ENCODE data around the gene PIGU. TPM values are rescaled to one million over a fixed set of nuclear protein-coding genes. Genes with fewer than 3 reads are reported as not detected.

PIGU gene
- total RNA-seq, 4 donors from 2014 or later = 12.8 to 14.1 (median 13.7) TPM

GRCh38 chr20:34647737-34648136 lies 29.2 kb downstream of the PIGU start:
- Histone ChIP-seq H3K4me3 (no peak overlapping the region), H3K9me3 (no peaks in the 10 kb centered on the region), H3K27me3 (no peaks in the 10 kb centered on the region), H3K4me1 (no peaks in the 10 kb centered on the region), H3K36me3 (no peaks in the 10 kb centered on the region), H3K27ac (no peak overlapping the region)
- DNase-seq (no peak), ATAC-seq (no peak)
- in situ Hi-C loops (cut with MboI; ENCODE audit: low sequenced_read_pairs in 4 of 4) (no loop called here), intact Hi-C loops (cut with DNase I; ENCODE audit: low total_unique reads) (no loop called here)
- no peak for TF ChIP-seq POLR2A (IDR thresholded peaks at IDR 0.05)
- no peak for TF ChIP-seq CTCF (IDR thresholded peaks at IDR 0.05 in 4 of 5, conservative IDR thresholded peaks at IDR 0.05 in 1 of 5)

- in situ Hi-C loops (cut with MboI; ENCODE audit: low sequenced_read_pairs in 4 of 4) = no loop called here
- Histone ChIP-seq H3K4me3 (no peak overlapping the region), H3K27ac (no peak overlapping the region), H3K36me3 (no peaks in the 10 kb centered on the region), H3K4me1 (peaks cover under 1 to 2% of the 10 kb centered on the region in 2 donors), H3K27me3 (no peaks in the 10 kb centered on the region), H3K9me3 (no peaks in the 10 kb centered on the region)
- ATAC-seq (no peak), DNase-seq (no peak)
- TF ChIP-seq CTCF (IDR thresholded peaks at IDR 0.05 in 4 of 5, conservative IDR thresholded peaks at IDR 0.05 in 1 of 5) (no peak), POLR2A (IDR thresholded peaks at IDR 0.05) (no peak)
- intact Hi-C loops (cut with DNase I; ENCODE audit: low total_unique reads) = no loop called here
Observed at GRCh38 chr20:34644951-34645350, 31.9 kb downstream of the PIGU start.

- ATAC-seq = no peak
- no peaks in the 10 kb centered on the region for H3K36me3 ChIP-seq
- DNase-seq = no peak
- H3K27ac ChIP-seq = no peak overlapping the region
- H3K4me1 ChIP-seq = peaks cover 5 to 6% of the 10 kb centered on the region in 2 donors
- TF ChIP-seq CTCF (IDR thresholded peaks at IDR 0.05 in 4 of 5, conservative IDR thresholded peaks at IDR 0.05 in 1 of 5) = no peak
- TF ChIP-seq POLR2A (IDR thresholded peaks at IDR 0.05) = no peak
- intact Hi-C loops (cut with DNase I; ENCODE audit: low total_unique reads) = no loop called here
- no peaks in the 10 kb centered on the region for H3K27me3 ChIP-seq
- H3K9me3 ChIP-seq = no peaks in the 10 kb centered on the region
- in situ Hi-C loops (cut with MboI; ENCODE audit: low sequenced_read_pairs in 4 of 4) = no loop called here
- no peak overlapping the region for H3K4me3 ChIP-seq
Observed at GRCh38 chr20:34644345-34644744, 32.5 kb downstream of the PIGU start.

- Histone ChIP-seq H3K4me3 (no peak overlapping the region), H3K9me3 (no peaks in the 10 kb centered on the region), H3K36me3 (no peaks in the 10 kb centered on the region), H3K27me3 (no peaks in the 10 kb centered on the region), H3K4me1 (peaks cover 5 to 6% of the 10 kb centered on the region in 2 donors), H3K27ac (no peak overlapping the region)
- intact Hi-C loops (cut with DNase I; ENCODE audit: low total_unique reads) (no loop called here), in situ Hi-C loops (cut with MboI; ENCODE audit: low sequenced_read_pairs in 4 of 4) (no loop called here)
- ATAC-seq (peak in 1 of 2 donors; percentile 21), DNase-seq (no peak)
- TF ChIP-seq POLR2A (IDR thresholded peaks at IDR 0.05) (no peak), CTCF (IDR thresholded peaks at IDR 0.05 in 4 of 5, conservative IDR thresholded peaks at IDR 0.05 in 1 of 5) (no peak)
Observed at GRCh38 chr20:34643928-34644327, 33.0 kb downstream of the PIGU start.

- intact Hi-C loops (cut with DNase I; ENCODE audit: low total_unique reads) (no loop called here), in situ Hi-C loops (cut with MboI; ENCODE audit: low sequenced_read_pairs in 4 of 4) (no loop called here)
- no peaks in the 10 kb centered on the region for H3K36me3 ChIP-seq
- TF ChIP-seq POLR2A (IDR thresholded peaks at IDR 0.05) (no peak), CTCF (IDR thresholded peaks at IDR 0.05 in 4 of 5, conservative IDR thresholded peaks at IDR 0.05 in 1 of 5) (no peak)
- H3K4me1 ChIP-seq = peaks cover 8 to 13% of the 10 kb centered on the region in 2 donors
- DNase-seq (no peak), ATAC-seq (no peak)
- H3K27ac ChIP-seq = no peak overlapping the region
- H3K4me3 ChIP-seq = no peak overlapping the region
- H3K27me3 ChIP-seq = no peaks in the 10 kb centered on the region
- no peaks in the 10 kb centered on the region for H3K9me3 ChIP-seq
Observed at GRCh38 chr20:34642009-34642408, 34.9 kb downstream of the PIGU start.

Measured in gastrocnemius medialis (tissue), 4 donors.